Measurements from ENCODE around the gene PSKH1. TPM values are rescaled to one million over a fixed set of nuclear protein-coding genes. Genes with fewer than 3 reads are reported as not detected.

The PSKH1 gene
- total and polyA plus RNA-seq, 10 of the 15 experiments (the other 5 are each of a cell fraction or from before 2014, with no cell fraction given) = 0.63 to 20.4 (median 7.8) TPM

GRCh38 chr16:67942510-67943255 is 49.6 kb downstream of the PSKH1 start:
- Histone ChIP-seq H3K27me3 (replicated peaks in 1 of 2; ENCODE audit: control insufficient read depth in 2 of 2, insufficient read depth in 2 of 2, low read length in 1 of 2) (no peaks in the 10 kb centered on the region), H3K4me3 (no peak overlapping the region), H3K36me3 (ENCODE audit: control insufficient read depth in 2 of 2, insufficient read depth in 2 of 2, low read length in 1 of 2) (peaks cover 0 to 12% of the 10 kb centered on the region in 2 experiments; a peak in 3 of 4 replicates), H3K79me2 (ENCODE audit: control insufficient read depth, insufficient read depth, low read length) (peaks cover 2% of the 10 kb centered on the region; the same call in 1 of the 2 replicates), H3K9ac (ENCODE audit: control insufficient read depth, insufficient read depth, low read length) (no peak overlapping the region), H4K20me1 (ENCODE audit: control insufficient read depth, insufficient read depth) (no peaks in the 10 kb centered on the region), H3K4me1 (ENCODE audit: control insufficient read depth, insufficient read depth, low read length) (peaks cover 7% of the 10 kb centered on the region), H3K4me2 (ENCODE audit: control insufficient read depth, insufficient read depth) (no peak overlapping the region), H3K27ac (ENCODE audit: control insufficient read depth, insufficient read depth) (no peak overlapping the region), H2AFZ (ENCODE audit: control insufficient read depth, low read depth, low read length) (no peak overlapping the region), H3K9me3 (replicated peaks; ENCODE audit: control insufficient read depth, insufficient read depth, low read length) (no peaks in the 10 kb centered on the region)
- BruUV-seq (replicated peaks) = no TSS peak
- DNase-seq (ENCODE audit: low read depth, low spot score) (no peak), ATAC-seq (no peak), FAIRE-seq (no peak)
- WGBS (ENCODE audit: insufficient coverage, insufficient replicate concordance, low lambda C conversion rate, missing lambda C conversion rate) = 91% methylated on average over 25 of the region's 27 CpGs
- TF ChIP-seq IKZF2 (IDR thresholded peaks at IDR 0.05) (no peak), POLR2A (IDR thresholded peaks at IDR 0.05; ENCODE audit: low read depth, low read length) (0 out of 2 replicates have a peak, but pooled peaks have one; percentile 20)
- RAD21 ChIA-PET (ENCODE audit: unreplicated experiment) = interaction anchor here (1.1 kb wide), 1 partner anchor 79 kb away, joined by 3 read pairs; no protein-coding TSS in a partner anchor
- intact Hi-C loops (cut with micrococcal nuclease; ENCODE audit: unreplicated experiment) (no loop called here), in situ Hi-C loops (cut with MboI) (no loop called here)
- CTCF ChIA-PET = interaction anchor here (0.6 to 2.5 kb wide), 11 partner anchors 10 to 396 kb away, joined by 3 to 9 read pairs (median 5); no protein-coding TSS in a partner anchor
- SMC1A ChIA-PET (ENCODE audit: uncharacterized antibody, unreplicated experiment) = interaction anchor here (1.0 kb wide), 1 partner anchor 425 kb away, joined by 3 read pairs; no protein-coding TSS in a partner anchor
- POLR2A ChIA-PET = no interaction called here

GRCh38 chr16:67943256-67943618 is 50.2 kb downstream of the PSKH1 start:
- Histone ChIP-seq H3K36me3 (ENCODE audit: control insufficient read depth in 2 of 2, insufficient read depth in 2 of 2, low read length in 1 of 2) (peaks cover 0 to 12% of the 10 kb centered on the region in 2 experiments; a peak in 3 of 4 replicates), H3K4me2 (ENCODE audit: control insufficient read depth, insufficient read depth) (no peak overlapping the region), H3K4me3 (no peak overlapping the region), H2AFZ (ENCODE audit: control insufficient read depth, low read depth, low read length) (no peak overlapping the region), H3K4me1 (ENCODE audit: control insufficient read depth, insufficient read depth, low read length) (peaks cover 7% of the 10 kb centered on the region), H4K20me1 (ENCODE audit: control insufficient read depth, insufficient read depth) (no peaks in the 10 kb centered on the region), H3K9me3 (replicated peaks; ENCODE audit: control insufficient read depth, insufficient read depth, low read length) (no peaks in the 10 kb centered on the region), H3K79me2 (ENCODE audit: control insufficient read depth, insufficient read depth, low read length) (no peaks in the 10 kb centered on the region), H3K27ac (ENCODE audit: control insufficient read depth, insufficient read depth) (no peak overlapping the region), H3K27me3 (replicated peaks in 1 of 2; ENCODE audit: control insufficient read depth in 2 of 2, insufficient read depth in 2 of 2, low read length in 1 of 2) (no peaks in the 10 kb centered on the region), H3K9ac (ENCODE audit: control insufficient read depth, insufficient read depth, low read length) (no peak overlapping the region)
- in situ Hi-C loops (cut with MboI) (no loop called here), intact Hi-C loops (cut with micrococcal nuclease; ENCODE audit: unreplicated experiment) (no loop called here)
- ChIA-PET CTCF (interaction anchor here (1.3 to 1.7 kb wide), 2 partner anchors 21 to 98 kb away, joined by 4 to 5 read pairs; no protein-coding TSS in a partner anchor), RAD21 (ENCODE audit: unreplicated experiment) (no interaction called here), SMC1A (ENCODE audit: uncharacterized antibody, unreplicated experiment) (no interaction called here), POLR2A (no interaction called here)
- 90% methylated on average over 6 of the region's 6 CpGs for WGBS (ENCODE audit: insufficient coverage, insufficient replicate concordance, low lambda C conversion rate, missing lambda C conversion rate)
- TF ChIP-seq LARP7 (IDR thresholded peaks at IDR 0.05) (no peak), HDGF (IDR thresholded peaks at IDR 0.05) (no peak), NFIC (IDR thresholded peaks at IDR 0.05; ENCODE audit: low read depth, low read length) (no peak)
- no peak for ATAC-seq
- FAIRE-seq = no peak
- no peak for DNase-seq (ENCODE audit: low read depth, low spot score)
- no TSS peak for BruUV-seq (replicated peaks)
